ENCODE results near the gene TNRC6C.

The TNRC6C gene

DNA sequence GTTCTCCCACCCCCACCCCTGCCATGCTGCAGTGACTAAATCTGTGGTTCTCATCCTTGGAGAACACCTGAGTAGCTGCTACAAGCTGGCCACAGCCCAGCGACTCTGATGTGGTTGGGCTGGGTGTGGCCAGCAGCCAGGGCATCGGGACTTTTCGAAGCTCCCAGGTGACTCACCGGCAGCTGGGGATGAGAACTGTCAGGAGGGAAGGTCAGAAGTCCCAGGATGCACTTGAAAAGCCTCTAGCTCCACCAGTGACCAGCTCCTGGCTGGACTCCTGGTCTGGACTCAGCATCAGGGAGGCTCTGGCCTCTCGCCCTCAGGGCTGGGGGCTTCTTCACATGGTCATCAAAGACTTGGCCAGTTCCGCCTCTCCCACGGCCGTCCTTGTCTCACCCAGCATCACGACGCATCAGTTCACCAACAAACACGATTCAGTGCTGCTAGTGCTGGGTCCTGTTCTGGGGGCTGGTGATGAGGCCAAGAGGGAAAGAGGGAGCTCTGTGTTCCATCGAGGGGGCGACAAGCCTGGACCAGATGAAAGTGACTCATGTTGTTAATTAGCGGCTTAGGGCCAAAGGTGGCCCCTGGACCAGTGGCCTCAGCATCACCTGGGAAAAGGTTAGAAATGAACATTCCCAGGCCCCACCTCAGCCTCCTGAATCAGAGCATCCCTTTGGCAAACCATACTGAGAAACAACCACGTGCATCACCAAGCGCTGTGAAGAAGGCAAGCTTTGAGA lies 183.8 kb downstream of the TNRC6C start:
- DNase-seq: no peak

GRCh38 chr17:78143214-78144146 lies 185.0 kb downstream of the TNRC6C start:
- no peak for DNase-seq

DNA sequence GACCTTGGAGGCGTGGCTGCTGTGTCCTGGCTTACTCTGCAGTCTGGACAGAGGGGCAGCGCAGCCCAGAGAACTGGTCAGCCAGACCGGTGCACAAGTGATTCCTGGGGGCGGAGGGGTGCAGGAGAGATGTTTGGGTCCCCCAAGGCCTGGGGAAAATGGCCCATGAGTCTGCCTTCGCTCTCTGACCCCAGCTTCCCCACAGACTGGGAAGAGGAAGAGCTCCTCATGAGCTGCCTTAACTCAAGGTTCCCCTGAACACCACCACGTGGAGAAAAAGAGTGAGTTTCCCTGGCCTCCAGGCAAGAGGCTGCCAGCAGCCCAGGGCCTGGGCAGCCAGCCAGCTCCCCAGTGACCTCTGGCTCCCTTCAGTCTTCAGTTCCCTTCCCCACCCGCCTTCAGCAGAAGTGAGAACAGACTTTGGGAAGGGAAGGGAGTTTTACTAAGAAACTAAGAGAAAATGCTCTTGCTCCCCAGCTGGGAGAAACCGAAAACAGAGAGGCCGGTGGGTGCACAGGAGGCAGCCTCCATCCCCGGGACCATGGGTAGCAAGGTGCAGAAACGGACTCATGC lies 185.7 kb downstream of the TNRC6C start:
- DNase-seq: peak; percentile 33

- DNase-seq: no peak
Measured at GRCh38 chr17:78144736-78145641, 186.5 kb downstream of the TNRC6C start.

GRCh38 chr17:78146471-78146869 lies 188.0 kb downstream of the TNRC6C start:
- DNase-seq: no peak

DNA sequence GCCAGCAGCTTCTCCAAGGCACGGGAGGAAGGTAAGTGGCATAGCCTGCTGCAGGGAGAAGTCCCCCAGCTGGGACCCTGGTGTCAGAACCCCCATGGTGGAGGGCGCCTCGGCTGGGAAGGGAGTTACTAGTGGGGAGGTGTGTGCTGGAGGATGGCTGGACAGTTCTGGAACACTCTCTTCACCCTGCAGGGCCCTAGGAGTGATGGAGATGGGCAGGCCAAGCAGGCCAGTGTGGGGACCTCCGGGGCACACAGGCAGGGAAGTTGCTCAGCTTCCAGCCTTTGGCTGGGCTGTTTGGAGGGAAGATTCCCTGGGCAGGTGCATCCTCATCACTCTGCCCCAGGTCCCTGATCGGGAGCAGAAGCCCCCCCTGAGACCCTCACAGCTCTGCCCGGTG lies 188.4 kb downstream of the TNRC6C start:
- DNase-seq: no peak

GRCh38 chr17:78147315-78147998 lies 189.0 kb downstream of the TNRC6C start:
- DNase-seq: no peak

DNA sequence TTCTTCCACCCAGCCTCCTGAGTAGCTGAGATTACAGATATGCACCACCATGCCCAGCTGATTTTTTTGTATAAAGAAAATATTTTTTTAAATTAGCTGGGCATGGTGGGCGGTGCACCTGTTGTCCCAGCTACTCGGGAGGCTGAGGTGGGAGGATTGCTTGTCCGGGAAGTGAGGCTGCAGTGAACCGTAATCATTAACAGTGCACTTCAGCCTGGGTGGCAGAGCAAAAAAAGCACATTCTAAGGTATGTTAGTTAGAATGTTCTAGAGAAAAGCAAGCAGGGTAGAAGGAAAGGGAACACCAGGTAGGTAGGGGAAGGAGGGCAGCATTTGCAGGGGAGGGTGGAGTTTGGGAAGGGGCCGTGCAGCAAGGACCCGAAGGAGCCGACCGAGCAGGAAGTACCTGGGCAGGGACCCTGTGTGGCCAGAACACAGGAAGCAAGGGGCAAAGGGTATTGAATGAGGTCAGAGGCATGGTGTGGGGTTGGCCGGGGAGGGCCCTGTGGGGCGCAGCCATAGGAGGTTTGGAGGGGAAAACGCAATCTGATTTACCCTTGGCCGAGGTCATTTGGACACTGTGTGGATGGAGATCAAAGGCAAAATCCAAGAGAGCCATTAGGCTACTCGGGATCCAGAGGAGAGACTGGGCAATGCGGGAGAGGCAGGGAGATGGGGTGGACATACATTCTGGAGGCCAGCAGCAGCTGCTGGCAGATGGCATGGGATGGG lies 189.9 kb downstream of the TNRC6C start:
- DNase-seq: no peak

- DNase-seq: no peak
Measured at GRCh38 chr17:78151514-78152008, 193.1 kb downstream of the TNRC6C start.

- no peak for DNase-seq
Measured at GRCh38 chr17:78154903-78155811, 196.7 kb downstream of the TNRC6C start.
